ENCODE measurements around the gene CALU.

The CALU gene

DNA sequence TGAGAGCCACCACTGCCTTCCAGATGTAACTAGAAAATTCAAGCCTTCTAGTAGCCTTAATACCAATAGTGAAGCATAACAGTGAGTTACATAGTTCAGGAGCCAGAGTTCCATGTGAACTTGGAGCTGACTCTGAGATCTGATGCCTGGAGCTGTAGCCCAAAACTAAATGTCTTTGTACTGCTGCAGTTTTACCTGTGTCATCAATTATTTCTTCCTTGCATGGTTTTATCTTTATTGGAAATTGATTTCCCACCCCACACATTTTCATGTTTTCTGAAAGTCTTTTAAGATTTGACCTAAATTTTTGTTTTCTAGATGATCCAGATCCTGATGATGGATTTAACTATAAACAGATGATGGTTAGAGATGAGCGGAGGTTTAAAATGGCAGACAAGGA is 19.4 kb downstream of the CALU start:
- Histone ChIP-seq H3K36me3 (peaks cover 59% of the 10 kb centered on the region), H3K4me1 (ENCODE audit: control insufficient read depth in 1 of 2, insufficient read depth in 1 of 2, low read depth in 1 of 2, low read length in 1 of 2) (no peaks in the 10 kb centered on the region), H3K27ac (no peak overlapping the region), H3K4me3 (ENCODE audit: low read depth in 1 of 2, low read length in 1 of 2) (no peak overlapping the region), H3K27me3 (no peaks in the 10 kb centered on the region), H3K9me3 (no peaks in the 10 kb centered on the region)
- TF ChIP-seq CTCF (IDR thresholded peaks at IDR 0.05), result no peak

DNA sequence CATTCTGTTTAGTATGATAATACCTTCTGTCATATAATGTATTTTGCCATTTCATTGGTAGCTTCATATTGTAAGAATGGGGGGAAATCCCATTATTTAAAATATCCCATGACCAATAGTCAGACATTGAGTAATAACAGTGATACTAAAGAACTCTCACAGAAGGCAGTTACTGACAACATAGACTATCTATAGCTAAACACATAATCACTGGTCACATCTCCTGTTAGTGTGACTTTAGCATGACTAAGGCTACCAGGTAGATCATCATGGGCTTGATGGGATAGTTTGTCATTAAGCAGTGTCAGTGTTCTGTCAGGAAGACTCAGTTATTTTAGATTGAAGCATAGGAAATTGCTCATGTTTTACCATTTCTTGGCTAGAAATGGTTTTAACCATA is 20.1 kb downstream of the CALU start:
- no peak for TF ChIP-seq CTCF (IDR thresholded peaks at IDR 0.05)
- H3K27ac ChIP-seq, result no peak overlapping the region
- peaks cover 58% of the 10 kb centered on the region for H3K36me3 ChIP-seq
- H3K4me1 ChIP-seq (ENCODE audit: control insufficient read depth in 1 of 2, insufficient read depth in 1 of 2, low read depth in 1 of 2, low read length in 1 of 2), result no peaks in the 10 kb centered on the region
- no peaks in the 10 kb centered on the region for H3K9me3 ChIP-seq
- H3K27me3 ChIP-seq, result no peaks in the 10 kb centered on the region
- H3K4me3 ChIP-seq (ENCODE audit: low read depth in 1 of 2, low read length in 1 of 2), result no peak overlapping the region

- Histone ChIP-seq H3K27me3 (no peaks in the 10 kb centered on the region), H3K27ac (no peak overlapping the region), H3K4me1 (ENCODE audit: control insufficient read depth in 1 of 2, insufficient read depth in 1 of 2, low read depth in 1 of 2, low read length in 1 of 2) (no peaks in the 10 kb centered on the region), H3K4me3 (ENCODE audit: low read depth in 1 of 2, low read length in 1 of 2) (no peak overlapping the region), H3K9me3 (no peaks in the 10 kb centered on the region), H3K36me3 (peaks cover 66% of the 10 kb centered on the region)
- no peak for TF ChIP-seq CTCF (IDR thresholded peaks at IDR 0.05)
Observed at GRCh38 chr7:128763541-128763940, 24.4 kb downstream of the CALU start.

DNA sequence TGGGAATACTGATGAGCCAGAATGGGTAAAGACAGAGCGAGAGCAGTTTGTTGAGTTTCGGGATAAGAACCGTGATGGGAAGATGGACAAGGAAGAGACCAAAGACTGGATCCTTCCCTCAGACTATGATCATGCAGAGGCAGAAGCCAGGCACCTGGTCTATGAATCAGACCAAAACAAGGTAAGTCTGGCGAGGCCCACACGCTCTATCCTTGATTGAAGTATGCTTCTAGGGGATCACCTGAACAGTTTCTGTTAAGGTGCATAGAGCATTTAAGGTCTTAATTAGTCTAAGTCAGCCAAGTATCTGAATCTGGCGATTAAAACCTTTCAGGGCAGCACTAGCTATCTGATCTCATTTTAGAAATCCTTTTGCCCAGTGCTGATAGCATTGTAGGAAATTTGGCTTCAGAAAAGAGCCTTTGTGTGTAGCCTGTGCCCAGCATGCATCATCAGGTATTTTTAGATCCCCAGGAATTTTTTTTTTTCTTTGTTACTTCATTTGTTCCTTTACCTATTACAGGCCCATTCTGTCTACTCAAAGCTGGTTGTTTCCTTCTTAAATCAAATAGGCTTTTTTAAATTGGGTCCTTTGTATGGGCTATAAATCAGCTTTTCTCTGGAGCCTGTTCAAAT is 28.4 kb downstream of the CALU start:
- Histone ChIP-seq H3K9me3 (no peaks in the 10 kb centered on the region), H3K36me3 (peaks cover 67% of the 10 kb centered on the region), H3K4me1 (ENCODE audit: control insufficient read depth in 1 of 2, insufficient read depth in 1 of 2, low read depth in 1 of 2, low read length in 1 of 2) (no peaks in the 10 kb centered on the region), H3K27ac (no peak overlapping the region), H3K27me3 (no peaks in the 10 kb centered on the region), H3K4me3 (ENCODE audit: low read depth in 1 of 2, low read length in 1 of 2) (no peak overlapping the region)
- TF ChIP-seq CTCF (IDR thresholded peaks at IDR 0.05), result no peak

GRCh38 chr7:128770233-128770632 is 31.1 kb downstream of the CALU start:
- Histone ChIP-seq H3K27ac (no peak overlapping the region), H3K4me3 (ENCODE audit: low read depth in 1 of 2, low read length in 1 of 2) (no peak overlapping the region), H3K36me3 (peaks cover 56% of the 10 kb centered on the region), H3K4me1 (ENCODE audit: control insufficient read depth in 1 of 2, insufficient read depth in 1 of 2, low read depth in 1 of 2, low read length in 1 of 2) (no peaks in the 10 kb centered on the region), H3K9me3 (no peaks in the 10 kb centered on the region), H3K27me3 (no peaks in the 10 kb centered on the region)
- no peak for TF ChIP-seq CTCF (IDR thresholded peaks at IDR 0.05)

- Histone ChIP-seq H3K4me3 (ENCODE audit: low read depth in 1 of 2, low read length in 1 of 2) (no peak overlapping the region), H3K4me1 (ENCODE audit: control insufficient read depth in 1 of 2, insufficient read depth in 1 of 2, low read depth in 1 of 2, low read length in 1 of 2) (no peaks in the 10 kb centered on the region), H3K27ac (no peak overlapping the region), H3K9me3 (no peaks in the 10 kb centered on the region), H3K36me3 (peaks cover 33% of the 10 kb centered on the region), H3K27me3 (peaks cover 8% of the 10 kb centered on the region)
- TF ChIP-seq CTCF (IDR thresholded peaks at IDR 0.05), result no peak
Observed at GRCh38 chr7:128773604-128774003, 34.4 kb downstream of the CALU start.

Measured in neutrophil (primary cell).